ENCODE results near the gene BCL11B.

GRCh38 chr14:99284254-99285004 is 12.4 kb upstream of the BCL11B start:
- TF ChIP-seq POLR2A (IDR thresholded peaks at IDR 0.05) = no peak
- no peak for TF ChIP-seq CTCF (IDR thresholded peaks at IDR 0.05)

Measured in Peyer's patch (tissue), 4 donors.